GM12891 (cell line): ENCODE measurements around the gene SLCO3A1.

Experiments used
- POLR2A ChIP-seq: IDR thresholded peaks from 2 replicates; pipeline ENCODE4 v1.6.1; 2011; ENCODE audit warnings: low read depth, low read length, control low read depth
- POLR2AphosphoS5 ChIP-seq: IDR thresholded peaks from 2 replicates; pipeline ENCODE4 v1.6.1; 2011; ENCODE audit warnings: low read depth, low read length, control low read depth
- POU2F2 ChIP-seq: IDR thresholded peaks from 2 replicates; pipeline ENCODE4 v1.6.1; 2011; ENCODE audit warnings: low read depth, mild to moderate bottlenecking, control low read depth, low read length, moderate library complexity

DNA sequence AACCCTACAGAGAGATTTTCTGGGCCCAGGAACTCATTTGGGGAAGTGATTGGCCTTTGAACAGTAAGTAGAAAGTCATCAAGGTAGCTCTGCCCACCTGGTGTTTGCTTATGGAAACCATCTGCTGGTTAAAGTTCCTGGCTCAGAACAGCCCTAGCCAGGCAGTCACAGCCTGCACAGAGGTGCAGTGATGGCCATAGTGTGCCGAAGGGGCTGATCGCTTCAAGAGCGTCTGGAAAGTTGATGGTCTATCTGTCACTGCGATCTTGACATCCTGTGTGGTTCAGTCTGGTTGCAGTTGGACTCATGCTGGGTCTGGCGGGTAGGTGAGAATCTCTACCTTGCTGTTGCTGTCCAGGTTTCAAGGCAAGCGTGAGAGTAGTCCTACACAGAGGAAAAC is 151.6 kb downstream of the SLCO3A1 start:
- TF ChIP-seq POLR2AphosphoS5 = no peak
- TF ChIP-seq POLR2A = no peak
- no peak for TF ChIP-seq POU2F2
